Ishikawa (cell line): ENCODE data around the gene ZNF726.

Experiments
- CEBPB ChIP-seq: IDR thresholded peaks from 2 replicates; pipeline ENCODE4 v1.6.1; 2012
- CREB1 ChIP-seq: IDR thresholded peaks from 2 replicates; pipeline ENCODE4 v1.6.1; 2012; ENCODE audit warnings: low read depth
- EP300 ChIP-seq: IDR thresholded peaks from 2 replicates; pipeline ENCODE4 v1.6.1; 2012; ENCODE audit warnings: borderline replicate concordance
- NFIC ChIP-seq: IDR thresholded peaks from 2 replicates; pipeline ENCODE4 v1.6.1; 2012
- RAD21 ChIP-seq: IDR thresholded peaks from 2 replicates; pipeline ENCODE4 v1.6.1; 2012; ENCODE audit warnings: low read depth
- TAF1 ChIP-seq: IDR thresholded peaks from 2 replicates; pipeline ENCODE4 v1.6.1; 2012; ENCODE audit warnings: low read depth, mild to moderate bottlenecking
- TEAD4 ChIP-seq: IDR thresholded peaks from 2 replicates; pipeline ENCODE4 v1.6.1; 2012
- YY1 ChIP-seq: IDR thresholded peaks from 2 replicates; pipeline ENCODE4 v1.6.1; 2012; ENCODE audit warnings: low read depth
- ZBTB7A ChIP-seq: IDR thresholded peaks from 2 replicates; pipeline ENCODE4 v1.6.1; 2012; ENCODE audit warnings: low read depth
- TF ChIP-seq, protein P1 (sequence below): IDR thresholded peaks from 2 replicates; pipeline ENCODE4 v1.6.1; 2012
- TF ChIP-seq, protein P2 (sequence below): IDR thresholded peaks from 2 replicates; pipeline ENCODE4 v1.6.1; 2012; ENCODE audit warnings: low read depth, mild to moderate bottlenecking

GRCh38 chr19:23914402-23915286 is at the start of gene ZNF726:
- TF ChIP-seq CEBPB = no peak
- TF ChIP-seq, protein P1, sequence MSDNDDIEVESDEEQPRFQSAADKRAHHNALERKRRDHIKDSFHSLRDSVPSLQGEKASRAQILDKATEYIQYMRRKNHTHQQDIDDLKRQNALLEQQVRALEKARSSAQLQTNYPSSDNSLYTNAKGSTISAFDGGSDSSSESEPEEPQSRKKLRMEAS = peak; percentile 38; the same call in 1 of the 2 replicates
- TF ChIP-seq, protein P2, sequence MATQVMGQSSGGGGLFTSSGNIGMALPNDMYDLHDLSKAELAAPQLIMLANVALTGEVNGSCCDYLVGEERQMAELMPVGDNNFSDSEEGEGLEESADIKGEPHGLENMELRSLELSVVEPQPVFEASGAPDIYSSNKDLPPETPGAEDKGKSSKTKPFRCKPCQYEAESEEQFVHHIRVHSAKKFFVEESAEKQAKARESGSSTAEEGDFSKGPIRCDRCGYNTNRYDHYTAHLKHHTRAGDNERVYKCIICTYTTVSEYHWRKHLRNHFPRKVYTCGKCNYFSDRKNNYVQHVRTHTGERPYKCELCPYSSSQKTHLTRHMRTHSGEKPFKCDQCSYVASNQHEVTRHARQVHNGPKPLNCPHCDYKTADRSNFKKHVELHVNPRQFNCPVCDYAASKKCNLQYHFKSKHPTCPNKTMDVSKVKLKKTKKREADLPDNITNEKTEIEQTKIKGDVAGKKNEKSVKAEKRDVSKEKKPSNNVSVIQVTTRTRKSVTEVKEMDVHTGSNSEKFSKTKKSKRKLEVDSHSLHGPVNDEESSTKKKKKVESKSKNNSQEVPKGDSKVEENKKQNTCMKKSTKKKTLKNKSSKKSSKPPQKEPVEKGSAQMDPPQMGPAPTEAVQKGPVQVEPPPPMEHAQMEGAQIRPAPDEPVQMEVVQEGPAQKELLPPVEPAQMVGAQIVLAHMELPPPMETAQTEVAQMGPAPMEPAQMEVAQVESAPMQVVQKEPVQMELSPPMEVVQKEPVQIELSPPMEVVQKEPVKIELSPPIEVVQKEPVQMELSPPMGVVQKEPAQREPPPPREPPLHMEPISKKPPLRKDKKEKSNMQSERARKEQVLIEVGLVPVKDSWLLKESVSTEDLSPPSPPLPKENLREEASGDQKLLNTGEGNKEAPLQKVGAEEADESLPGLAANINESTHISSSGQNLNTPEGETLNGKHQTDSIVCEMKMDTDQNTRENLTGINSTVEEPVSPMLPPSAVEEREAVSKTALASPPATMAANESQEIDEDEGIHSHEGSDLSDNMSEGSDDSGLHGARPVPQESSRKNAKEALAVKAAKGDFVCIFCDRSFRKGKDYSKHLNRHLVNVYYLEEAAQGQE = no peak
- 0 out of 2 replicates have a peak, but pooled peaks have one; percentile 24 for TF ChIP-seq CREB1
- no peak for TF ChIP-seq ZBTB7A
- no peak for TF ChIP-seq EP300
- TF ChIP-seq NFIC = no peak
- no peak for TF ChIP-seq TEAD4
- peak; percentile 84 for TF ChIP-seq YY1
- no peak for TF ChIP-seq RAD21
- peak; percentile 55 for TF ChIP-seq TAF1
